CD4-positive, alpha-beta T cell treated with Interleukin-15 for 1 hour (primary cell): ENCODE results near the gene CD180.
A peak's percentile ranks its signal among the peaks of the same experiment; 100 is the strongest.
"Not testable (repeated sequence)": the region's sequence is repeated elsewhere in the genome, so short reads cannot be mapped to it uniquely, and the experiment has no call there.

Experiments
- DNase-seq: peaks from one replicate; pipeline ENCODE4 v3.0.0-alpha.2; 2020

Gene CD180

GRCh38 chr5:67187006-67187715 is 9.4 kb downstream of the CD180 start:
- DNase-seq = peak; percentile 40

- no peak for DNase-seq
Measured at GRCh38 chr5:67183859-67184258, 12.7 kb downstream of the CD180 start.

- DNase-seq = peak; percentile 53
Measured at GRCh38 chr5:67182301-67182790, 14.3 kb downstream of the CD180 start.

- peak; percentile 46 for DNase-seq
Measured at GRCh38 chr5:67181648-67182221, 14.9 kb downstream of the CD180 start.

- DNase-seq = no peak
Measured at GRCh38 chr5:67179697-67180361, 16.8 kb downstream of the CD180 start.

- no peak for DNase-seq
Measured at GRCh38 chr5:67178966-67179365, 17.6 kb downstream of the CD180 start.

- DNase-seq = no peak
Measured at GRCh38 chr5:67178085-67178484, 18.5 kb downstream of the CD180 start.

GRCh38 chr5:67176936-67177335 is 19.7 kb downstream of the CD180 start:
- peak; percentile 42 for DNase-seq

- no peak for DNase-seq
Measured at GRCh38 chr5:67173959-67174358, 22.6 kb downstream of the CD180 start.

- DNase-seq = not testable (repeated sequence)
Measured at GRCh38 chr5:67173351-67173750, 23.2 kb downstream of the CD180 start.

- no peak for DNase-seq
Measured at GRCh38 chr5:67170767-67171166, 25.8 kb downstream of the CD180 start.

GRCh38 chr5:67168069-67168468 is 28.5 kb downstream of the CD180 start:
- no peak for DNase-seq

GRCh38 chr5:67166460-67167285 is 29.9 kb downstream of the CD180 start:
- DNase-seq = peak; percentile 83

GRCh38 chr5:67165526-67166459 is 30.8 kb downstream of the CD180 start:
- peak; percentile 84 for DNase-seq

- DNase-seq = no peak
Measured at GRCh38 chr5:67164856-67165525, 31.6 kb downstream of the CD180 start.

- no peak for DNase-seq
Measured at GRCh38 chr5:67163863-67164595, 32.6 kb downstream of the CD180 start.

GRCh38 chr5:67163231-67163756 is 33.3 kb downstream of the CD180 start:
- DNase-seq = no peak

GRCh38 chr5:67161767-67162166 is 34.8 kb downstream of the CD180 start:
- no peak for DNase-seq

GRCh38 chr5:67160985-67161384 is 35.6 kb downstream of the CD180 start:
- DNase-seq = peak; percentile 51

- no peak for DNase-seq
Measured at GRCh38 chr5:67160272-67160671, 36.3 kb downstream of the CD180 start.
